Measurements from ENCODE around the gene ZNF468.
"Not testable (repeated sequence)": the region's sequence is repeated elsewhere in the genome, so short reads cannot be mapped to it uniquely, and the experiment has no call there.

GRCh38 chr19:52857378-52858191 is at the start of gene ZNF468:
- TF ChIP-seq CTCF (IDR thresholded peaks at IDR 0.05; ENCODE audit: insufficient read depth, low read length, poor library complexity, severe bottlenecking); EZH2phosphoT487 (conservative IDR thresholded peaks at IDR 0.05; ENCODE audit: low read length): not testable (repeated sequence)
